Measurements from ENCODE around the gene FRY.

The FRY gene

DNA sequence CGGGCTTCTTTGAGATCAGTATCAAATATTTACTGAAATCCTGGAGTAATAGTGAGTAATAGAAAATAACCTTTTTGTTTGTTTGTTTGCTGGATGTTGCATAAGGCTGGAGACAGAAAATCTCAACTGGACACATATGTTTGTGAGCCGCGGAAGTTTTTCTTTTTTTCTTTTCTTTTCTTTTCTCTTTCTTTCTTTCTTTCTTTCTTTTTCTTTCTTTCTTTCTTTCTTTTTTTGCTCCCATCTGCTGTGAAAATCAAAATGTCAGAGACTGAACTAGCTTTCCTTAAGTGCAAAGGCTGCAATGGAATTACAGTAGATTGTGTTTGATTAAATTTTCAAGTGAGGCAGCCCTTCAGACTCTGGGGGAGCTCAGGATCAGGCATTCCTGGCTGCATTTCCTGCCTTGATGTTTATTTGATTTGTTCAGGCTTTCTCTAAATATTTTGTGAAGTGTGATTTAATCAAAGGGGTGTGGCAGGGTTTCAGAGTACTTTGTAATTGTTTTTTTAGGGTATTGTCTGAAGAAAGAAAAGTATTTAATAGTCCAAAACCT, 319 bp downstream of the FRY start:
- TF ChIP-seq, protein P1, sequence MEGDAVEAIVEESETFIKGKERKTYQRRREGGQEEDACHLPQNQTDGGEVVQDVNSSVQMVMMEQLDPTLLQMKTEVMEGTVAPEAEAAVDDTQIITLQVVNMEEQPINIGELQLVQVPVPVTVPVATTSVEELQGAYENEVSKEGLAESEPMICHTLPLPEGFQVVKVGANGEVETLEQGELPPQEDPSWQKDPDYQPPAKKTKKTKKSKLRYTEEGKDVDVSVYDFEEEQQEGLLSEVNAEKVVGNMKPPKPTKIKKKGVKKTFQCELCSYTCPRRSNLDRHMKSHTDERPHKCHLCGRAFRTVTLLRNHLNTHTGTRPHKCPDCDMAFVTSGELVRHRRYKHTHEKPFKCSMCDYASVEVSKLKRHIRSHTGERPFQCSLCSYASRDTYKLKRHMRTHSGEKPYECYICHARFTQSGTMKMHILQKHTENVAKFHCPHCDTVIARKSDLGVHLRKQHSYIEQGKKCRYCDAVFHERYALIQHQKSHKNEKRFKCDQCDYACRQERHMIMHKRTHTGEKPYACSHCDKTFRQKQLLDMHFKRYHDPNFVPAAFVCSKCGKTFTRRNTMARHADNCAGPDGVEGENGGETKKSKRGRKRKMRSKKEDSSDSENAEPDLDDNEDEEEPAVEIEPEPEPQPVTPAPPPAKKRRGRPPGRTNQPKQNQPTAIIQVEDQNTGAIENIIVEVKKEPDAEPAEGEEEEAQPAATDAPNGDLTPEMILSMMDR (IDR thresholded peaks at IDR 0.05): no peak

DNA sequence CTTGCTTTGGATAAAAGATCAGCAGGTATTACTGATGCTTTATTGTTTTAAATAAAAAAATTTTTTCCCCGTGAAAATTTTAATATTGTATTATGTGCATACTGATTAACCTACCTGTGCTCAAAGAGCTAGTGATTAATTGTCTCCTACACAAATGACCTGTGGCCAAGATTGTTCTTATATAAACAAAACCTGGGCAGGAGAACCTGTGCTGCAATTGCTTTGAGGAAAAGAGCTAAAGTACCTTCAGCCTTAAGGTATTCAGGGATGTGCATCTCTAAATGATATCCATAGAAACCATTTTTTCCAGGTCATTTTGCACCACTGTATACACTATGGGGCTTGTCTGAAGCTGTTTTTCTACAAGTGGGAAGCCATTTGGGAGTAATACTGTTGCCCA, 1.2 kb downstream of the FRY start:
- TF ChIP-seq, protein P1 (IDR thresholded peaks at IDR 0.05): no peak

DNA sequence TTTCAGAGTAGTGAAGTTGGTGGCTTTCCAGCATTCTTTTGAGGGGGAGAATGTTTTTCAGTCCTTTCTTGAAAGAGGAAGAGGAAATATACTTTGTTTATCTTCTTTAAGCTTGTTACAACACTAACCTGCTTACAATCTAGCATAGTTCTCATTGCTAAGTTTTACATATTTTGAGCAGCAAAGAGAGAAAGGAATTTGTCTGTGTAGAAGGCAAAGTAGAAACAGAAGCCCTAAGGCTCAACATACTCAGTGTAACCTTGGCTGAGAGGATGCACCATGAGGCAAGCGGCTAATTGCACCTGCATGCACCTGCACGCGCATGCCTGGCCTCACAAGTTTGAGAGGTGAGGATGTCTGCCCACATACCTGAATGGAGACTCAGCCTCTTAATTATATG, 2.2 kb downstream of the FRY start:
- TF ChIP-seq, protein P1 (IDR thresholded peaks at IDR 0.05): no peak

DNA sequence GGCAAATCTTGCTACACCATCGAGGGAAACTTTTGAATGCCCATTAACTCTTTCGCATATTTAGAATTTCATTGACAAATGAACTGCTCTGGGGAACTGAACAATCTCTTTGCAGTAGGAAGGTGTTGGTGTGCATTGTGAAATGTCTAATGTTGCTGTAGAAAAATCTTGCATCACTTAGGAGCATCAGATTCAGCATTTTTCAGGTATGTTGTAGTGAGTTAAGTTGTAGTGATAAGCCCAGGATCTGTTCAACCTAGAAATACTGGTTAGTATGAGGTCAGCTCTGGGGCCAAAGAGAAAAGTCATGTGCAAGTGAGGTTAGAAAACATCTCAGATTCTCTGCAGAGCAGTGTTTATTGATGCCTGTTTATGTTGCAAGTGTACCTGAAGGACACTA, 4.1 kb downstream of the FRY start:
- TF ChIP-seq, protein P1 (IDR thresholded peaks at IDR 0.05): no peak

DNA sequence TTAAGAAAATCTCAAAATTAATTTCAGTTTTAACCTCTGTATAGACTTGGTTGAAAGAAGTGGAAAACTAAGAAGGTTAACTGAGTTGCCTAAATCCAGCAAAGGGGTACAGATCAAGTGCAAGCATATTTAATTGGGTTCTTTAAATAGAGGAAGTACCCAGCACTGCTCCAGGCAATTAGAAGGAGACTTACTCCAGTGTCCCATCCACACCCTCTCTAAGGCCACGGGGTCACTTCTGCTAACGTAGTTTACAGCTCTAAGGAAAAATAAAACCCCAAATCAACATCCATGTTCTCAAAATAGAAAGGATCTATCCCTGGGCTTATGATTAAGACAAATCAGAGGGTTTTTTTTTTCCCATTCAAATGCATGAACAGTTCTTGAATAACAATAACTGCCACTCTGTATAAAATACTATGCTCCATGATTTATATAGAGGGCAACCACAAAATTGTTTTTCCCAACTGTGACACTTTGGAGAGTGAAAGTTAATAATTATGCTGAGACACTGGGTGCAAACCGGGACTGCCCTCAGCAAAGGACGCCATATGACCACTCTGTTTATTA, 4.6 kb downstream of the FRY start:
- TF ChIP-seq, protein P1 (IDR thresholded peaks at IDR 0.05): no peak

DNA sequence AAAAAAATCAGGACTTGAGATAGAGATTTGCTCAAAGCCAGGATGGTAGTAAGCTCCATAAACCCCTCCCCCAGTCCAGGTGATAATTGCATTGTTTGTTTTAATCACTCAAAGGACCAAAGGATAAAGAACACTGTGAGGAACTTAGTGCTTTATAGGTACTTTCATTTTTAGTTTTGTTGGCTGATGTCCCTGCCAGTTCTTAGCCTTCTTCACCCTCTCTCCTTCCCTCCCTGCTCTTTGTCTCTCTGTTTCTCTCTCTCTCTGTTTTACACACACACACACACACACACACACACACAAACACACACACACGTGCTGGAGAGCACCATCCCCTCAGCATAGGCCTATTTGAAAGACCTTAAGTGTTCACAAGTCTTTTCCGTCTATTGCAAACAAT, 5.2 kb downstream of the FRY start:
- TF ChIP-seq, protein P1 (IDR thresholded peaks at IDR 0.05): no peak

DNA sequence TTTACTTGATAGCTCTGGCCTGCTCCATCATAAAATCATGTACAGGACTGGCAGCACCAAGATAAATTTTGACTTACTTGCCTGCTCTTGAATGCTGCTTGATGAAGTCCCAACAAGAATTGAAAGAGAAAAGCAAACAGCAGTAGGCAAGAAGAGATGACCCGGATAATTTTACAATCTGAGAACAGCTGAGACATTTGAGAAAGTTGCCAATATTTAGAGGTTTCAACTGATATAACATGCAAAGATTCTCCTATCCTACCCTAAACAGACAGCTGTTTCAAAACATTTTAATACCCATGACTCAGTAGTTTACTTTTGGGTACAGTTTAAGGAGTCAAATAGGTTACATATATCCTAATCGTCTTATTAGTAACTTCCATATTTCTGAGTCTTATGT, 5.9 kb downstream of the FRY start:
- TF ChIP-seq, protein P1 (IDR thresholded peaks at IDR 0.05): no peak

DNA sequence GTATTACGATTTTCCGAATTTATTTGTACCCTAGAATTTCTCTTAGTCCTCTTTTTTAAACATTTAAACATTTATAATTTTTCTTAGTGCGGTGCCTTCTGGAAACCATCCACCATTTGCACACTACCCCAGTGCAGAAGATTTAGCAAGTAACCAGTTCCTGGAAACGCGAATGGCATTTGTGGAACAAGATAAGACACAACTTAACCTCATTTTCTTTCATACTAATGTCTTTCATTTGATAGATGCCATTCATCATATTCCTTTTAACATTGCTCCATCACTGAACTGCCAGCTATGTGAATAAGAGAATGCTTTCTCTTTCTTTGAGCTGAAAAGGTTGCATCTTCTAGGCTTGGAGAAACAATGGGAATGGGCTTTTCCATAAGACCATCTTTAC, 6.8 kb downstream of the FRY start:
- TF ChIP-seq, protein P1 (IDR thresholded peaks at IDR 0.05): no peak

Measured in LNCAP (cell line).